GM18511 (cell line): ENCODE measurements around the gene CTIF.
"Not testable (repeated sequence)": the region's sequence is repeated elsewhere in the genome, so short reads cannot be mapped to it uniquely, and the experiment has no call there.

ENCODE experiments used
- ATAC-seq: cut with Tn5 transposase; IDR thresholded peaks from one replicate; pipeline ENCODE4 v1.9.1; 2021; ENCODE audit warnings: mild to moderate bottlenecking, moderate library complexity; ENCODE audit not compliant: unreplicated experiment

Gene CTIF

DNA sequence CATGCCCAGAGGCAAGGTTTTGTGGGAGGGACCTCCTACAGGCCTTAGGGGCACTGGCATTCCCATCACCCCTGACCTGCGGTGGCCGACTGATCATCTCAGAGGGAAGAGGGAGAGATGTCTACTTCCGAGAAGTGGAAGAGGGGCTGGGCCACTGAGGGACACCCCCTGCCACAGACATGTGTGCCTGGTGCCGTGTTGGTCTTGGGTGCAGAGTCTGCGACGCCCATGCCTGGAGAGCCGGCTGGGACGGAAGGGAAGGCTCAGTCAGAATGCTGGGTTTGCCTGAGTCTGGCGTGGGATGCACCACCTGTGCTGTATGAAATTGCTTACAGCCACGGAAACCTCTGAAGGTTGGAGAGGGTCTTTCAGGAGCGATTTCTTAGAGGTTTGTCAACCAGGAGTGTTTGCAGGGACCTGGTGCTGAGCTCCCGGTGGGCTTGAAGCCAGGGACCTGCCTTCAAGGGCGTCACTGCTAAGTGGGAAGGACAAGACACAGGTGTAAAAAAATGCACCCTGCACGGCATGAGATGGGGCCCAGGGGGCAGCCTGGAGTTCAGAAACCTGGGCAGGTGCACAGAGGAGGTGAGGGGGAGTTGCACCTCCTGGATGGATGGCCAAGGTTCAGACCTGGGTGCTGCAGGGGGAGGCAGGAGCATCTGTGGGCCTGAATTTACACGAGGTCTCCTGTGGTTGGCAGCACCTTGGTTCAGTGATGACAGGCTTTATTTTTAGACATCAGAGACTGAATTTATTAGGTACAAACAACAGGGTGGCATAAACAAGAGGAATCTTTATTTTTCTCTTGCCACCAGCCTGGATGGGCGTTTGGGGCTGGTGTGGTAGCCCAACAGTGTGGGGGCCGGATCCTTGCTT, 100.3 kb downstream of the CTIF start:
- ATAC-seq: no peak

DNA sequence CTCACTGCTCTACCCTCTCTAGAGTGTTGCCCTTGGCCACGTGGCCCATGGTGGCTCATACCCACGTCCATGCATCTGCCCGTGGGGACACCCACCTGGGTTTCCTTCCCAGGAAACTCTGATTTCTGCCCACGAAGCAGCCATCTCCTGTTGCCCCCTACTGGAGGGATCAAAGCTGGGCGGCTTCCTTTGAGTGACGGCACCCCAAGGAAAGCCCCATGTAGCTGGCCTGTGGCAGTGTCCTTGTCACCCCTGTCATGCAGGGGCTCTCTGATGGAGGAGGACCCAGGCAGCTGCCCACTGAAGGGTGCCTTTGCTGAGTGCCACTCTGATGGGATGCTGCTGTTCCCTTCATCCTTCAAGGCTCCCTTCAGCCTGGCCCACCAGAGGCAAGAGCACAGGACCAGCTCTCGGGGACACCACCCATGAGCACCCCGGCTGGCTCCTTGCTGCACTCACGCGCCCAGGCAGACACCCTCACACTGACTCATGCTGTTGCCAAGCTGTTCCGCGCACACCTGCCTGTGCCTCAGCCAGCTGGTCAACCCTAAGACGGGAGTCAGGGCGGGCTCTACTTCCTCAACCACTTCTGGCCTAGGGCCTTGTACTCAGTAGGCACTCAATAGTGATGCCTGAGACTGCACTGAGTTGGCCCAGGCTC, 101.1 kb downstream of the CTIF start:
- ATAC-seq: no peak

DNA sequence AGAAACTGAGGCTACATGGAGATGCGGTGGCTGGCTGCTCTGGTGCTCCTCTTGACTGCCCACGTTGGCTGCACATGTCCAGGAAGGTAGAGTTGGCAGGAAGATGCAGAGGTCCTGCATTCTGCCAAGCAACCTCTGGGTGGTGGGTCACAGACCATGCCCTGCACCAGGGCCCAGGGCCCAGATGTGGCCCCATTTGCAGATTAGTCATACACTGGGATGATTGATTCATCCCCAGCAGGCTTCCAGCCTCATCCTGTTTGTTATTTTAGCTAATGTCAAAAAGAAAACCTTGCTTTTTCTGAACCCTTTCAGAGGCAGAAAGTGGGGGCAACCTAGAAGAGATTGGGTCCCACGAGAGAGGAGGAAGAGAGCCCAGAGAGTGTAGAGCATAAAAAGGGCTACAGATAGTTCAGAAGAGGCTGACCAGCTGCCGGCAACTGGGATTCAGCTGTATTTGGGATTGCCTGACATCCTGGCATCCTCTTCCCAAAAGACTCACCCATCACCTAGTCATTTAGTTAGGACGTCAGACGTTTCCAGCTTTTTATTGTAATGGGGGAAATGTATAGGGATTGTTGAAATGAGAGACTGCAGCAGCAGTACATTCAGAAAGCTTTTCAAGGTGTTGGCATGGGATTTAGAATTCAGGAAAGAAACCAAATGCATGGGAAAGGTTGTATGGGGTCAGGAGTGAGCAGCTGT, 101.9 kb downstream of the CTIF start:
- no peak for ATAC-seq

DNA sequence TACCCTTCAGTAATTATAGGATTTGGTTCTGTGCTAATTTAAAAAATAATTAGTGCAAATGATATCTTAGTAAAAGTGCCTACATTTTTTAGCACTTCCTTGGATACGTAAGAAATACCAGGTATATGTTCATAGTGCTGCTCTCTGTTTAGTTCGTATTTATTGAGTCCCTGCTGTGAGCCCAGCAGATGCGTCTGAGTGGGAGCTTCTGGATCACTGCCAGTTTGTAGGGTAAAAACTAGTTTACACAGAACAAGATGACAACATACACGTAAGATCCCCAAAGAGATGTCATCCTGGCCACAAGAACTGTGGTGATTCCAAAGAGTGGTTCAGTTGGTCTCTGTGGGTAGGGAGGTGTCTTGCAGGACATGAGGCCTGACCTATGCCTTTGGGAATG, 103.2 kb downstream of the CTIF start:
- no peak for ATAC-seq

DNA sequence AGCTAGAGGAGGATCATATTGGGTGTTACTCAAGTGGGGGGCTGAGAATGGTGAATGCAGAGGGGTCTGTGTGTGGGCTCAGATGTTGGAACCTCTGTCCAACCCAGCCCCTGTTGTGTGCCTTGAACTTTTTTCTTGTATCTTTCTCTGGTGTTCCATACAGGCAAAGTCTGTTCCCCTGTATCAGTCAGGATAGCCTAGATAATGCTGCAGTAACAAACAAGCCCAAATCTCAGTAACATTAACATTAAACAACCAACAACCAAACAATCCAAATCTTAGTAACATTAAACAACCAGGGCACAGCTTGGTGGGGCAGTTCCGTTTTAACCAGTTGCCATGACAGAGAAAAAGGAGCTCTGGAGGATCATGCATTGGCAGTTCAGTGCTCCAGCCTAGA, 103.7 kb downstream of the CTIF start:
- no peak for ATAC-seq

DNA sequence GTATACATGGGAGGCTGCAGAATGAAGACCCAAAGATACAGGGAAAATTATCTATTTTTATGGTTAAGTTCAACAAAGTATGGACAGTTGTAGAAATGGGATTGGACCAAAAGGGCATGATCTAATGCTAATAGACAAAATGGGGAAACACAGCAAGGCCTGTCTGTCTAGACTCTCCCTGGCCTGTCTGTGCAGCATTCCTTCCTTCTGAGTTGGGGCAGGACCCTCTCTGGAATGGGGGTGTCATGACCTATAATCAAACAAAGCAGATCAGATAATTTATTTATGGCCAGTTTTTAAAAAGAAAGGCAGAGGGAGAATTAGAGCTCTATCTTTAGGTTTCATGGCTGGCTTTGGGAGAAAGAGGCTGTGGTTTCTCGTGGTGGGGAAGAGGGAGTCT, 104.4 kb downstream of the CTIF start:
- no peak for ATAC-seq

DNA sequence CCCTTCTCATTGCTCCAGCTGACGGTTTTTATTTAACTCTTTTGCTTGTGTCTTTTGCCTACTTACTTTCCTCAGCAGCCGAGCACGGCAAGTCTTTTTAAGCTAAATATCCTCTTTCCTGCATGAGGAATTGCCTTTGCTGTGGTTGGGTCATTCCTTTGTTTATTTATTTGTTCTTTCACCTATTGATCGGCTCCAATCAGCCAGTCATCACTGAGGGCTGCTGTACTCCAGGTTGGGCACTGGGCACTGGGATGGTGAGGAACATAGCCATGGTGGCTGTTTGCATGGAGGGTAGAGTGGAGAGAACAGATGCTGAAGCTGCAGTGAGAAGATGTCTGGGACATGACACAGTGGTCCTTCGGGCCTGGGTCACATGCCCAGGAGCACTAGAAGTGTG, 105.2 kb downstream of the CTIF start:
- no peak for ATAC-seq

DNA sequence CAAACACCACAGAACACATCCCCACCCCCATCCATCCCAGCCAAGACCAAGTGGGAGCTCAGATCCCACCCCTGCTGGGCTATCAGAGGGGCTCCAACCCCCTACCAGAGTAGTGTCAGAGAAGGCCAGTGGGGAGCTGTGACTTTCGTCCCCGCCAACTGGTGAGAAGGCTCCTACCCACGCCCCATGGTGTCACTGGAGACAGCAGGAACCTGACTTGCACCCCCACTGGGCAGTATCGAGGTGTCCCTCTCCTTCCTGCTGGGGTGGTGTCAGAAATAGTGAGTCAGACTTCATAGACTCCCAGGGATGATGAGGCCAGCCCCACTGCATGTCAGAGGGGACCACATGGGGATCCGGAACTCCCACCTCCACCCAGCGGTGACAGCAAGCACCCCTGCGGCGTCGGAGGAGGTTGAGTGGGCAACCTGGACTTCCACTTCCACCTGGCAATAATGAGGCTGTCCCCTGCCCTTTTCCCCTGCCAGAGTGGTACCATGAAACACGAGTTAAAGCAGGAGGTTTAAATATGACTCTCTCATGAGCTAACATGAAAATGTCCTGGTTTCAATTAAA, 106.7 kb downstream of the CTIF start:
- ATAC-seq: no peak

DNA sequence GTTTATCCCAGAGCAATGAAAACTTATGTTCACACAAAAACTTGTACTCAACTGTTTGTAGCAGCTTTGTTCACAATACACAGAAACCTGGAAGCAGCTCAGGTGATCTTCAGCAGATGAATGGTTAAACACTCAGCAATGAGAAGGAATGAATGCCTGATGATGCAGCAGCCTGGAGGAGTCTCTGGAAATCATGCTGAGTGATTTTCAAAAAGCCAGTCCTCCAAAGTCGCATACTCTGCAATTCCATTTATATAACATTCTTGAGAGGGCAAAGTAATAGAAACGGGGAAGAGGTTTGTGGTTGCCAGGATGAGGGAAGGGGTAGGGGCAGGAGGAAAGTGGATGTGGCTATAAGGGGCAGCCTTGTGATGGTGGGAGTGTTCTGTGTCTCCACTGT, 108.1 kb downstream of the CTIF start:
- ATAC-seq: no peak

DNA sequence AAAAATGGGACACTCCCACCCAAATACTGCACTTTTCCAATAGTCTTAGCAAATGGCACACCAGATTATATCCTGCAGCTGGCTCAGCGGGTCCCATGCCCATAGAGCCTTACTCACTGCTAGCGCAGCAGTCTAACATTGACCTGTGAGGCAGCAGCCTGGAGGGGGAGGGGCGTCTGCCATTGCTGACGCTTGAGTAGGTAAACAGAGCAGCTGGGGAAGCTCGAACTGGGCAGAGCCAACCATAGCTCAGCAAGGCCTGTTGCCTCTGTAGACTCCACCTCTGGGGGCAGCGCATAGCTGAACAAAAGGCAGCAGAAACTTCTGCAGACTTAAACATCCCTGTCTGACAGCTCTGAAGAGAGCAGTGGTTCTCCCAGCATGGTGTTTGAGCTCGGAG, 110.4 kb downstream of the CTIF start:
- no peak for ATAC-seq

DNA sequence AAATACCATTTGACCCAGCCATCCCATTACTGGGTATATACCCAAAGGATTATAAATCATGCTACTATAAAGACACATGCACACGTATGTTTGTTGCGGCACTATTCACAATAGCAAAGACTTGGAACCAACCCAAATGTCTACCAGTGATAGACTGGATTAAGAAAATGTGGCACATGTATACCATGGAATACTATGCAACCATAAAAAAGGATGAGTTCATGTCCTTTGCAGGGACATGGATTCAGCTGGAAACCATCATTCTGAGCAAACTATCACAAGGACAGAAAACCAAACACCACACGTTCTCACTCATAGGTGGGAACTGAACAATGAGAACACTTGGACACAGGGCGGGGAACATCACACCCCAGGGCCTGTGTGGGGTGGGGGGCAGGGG, 115.8 kb downstream of the CTIF start:
- not testable (repeated sequence) for ATAC-seq

DNA sequence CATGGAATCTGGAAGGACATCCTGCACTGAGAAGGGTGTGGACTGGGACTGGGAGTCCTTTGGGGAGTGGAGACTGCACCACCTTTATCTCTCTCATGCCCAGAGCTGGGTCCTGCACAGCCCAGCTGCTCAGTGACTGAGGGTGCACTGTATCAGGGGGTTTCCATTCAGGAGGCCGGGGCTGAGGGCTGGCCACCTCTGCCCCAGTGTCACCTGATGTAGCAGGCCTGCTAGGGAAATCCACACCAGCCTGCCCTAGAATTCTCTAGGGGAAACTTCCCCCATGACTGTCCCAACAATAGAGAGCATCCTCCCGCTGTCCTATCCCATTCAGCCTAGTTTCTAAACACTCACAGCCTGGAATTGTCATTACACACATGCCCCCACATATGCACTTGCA, 116.7 kb downstream of the CTIF start:
- no peak for ATAC-seq

DNA sequence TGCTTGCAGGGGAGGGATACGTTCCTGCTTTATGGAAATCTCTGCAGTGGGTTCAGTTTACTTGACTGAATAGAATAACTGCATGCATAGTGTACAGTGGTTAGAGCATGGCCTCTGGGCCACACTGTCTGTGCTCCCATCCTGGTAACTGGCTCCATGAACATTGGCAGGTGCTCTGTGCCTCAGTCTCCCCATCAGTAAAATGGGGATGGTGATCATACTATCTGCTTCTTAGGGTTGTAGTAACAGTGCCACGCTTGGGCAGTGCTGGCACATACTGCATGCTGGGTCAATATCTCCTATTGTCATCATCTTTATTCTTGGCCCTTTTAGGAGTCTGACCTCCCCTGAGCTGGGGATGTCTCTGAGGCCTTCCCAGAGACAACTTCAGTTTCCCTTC, 117.3 kb downstream of the CTIF start:
- no peak for ATAC-seq

DNA sequence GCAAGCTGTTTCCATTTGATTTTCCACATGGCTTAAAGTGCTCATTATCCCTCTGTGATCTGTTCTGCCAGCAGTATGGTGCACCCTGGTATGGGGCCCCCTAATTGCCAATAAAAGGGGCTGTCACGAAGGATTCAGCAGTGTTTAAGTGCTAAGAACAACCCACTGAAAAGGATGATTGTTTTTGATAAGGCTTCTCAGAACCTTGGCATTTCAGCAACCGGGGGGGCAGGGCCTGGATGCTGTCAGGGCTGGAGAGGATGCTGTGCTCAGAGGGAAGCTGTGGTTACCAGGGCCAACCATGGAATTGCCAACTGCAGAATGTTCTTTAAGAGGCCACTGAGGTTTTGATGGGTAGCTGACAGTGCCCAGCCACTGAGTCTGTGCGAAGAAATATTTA, 117.8 kb downstream of the CTIF start:
- no peak for ATAC-seq

DNA sequence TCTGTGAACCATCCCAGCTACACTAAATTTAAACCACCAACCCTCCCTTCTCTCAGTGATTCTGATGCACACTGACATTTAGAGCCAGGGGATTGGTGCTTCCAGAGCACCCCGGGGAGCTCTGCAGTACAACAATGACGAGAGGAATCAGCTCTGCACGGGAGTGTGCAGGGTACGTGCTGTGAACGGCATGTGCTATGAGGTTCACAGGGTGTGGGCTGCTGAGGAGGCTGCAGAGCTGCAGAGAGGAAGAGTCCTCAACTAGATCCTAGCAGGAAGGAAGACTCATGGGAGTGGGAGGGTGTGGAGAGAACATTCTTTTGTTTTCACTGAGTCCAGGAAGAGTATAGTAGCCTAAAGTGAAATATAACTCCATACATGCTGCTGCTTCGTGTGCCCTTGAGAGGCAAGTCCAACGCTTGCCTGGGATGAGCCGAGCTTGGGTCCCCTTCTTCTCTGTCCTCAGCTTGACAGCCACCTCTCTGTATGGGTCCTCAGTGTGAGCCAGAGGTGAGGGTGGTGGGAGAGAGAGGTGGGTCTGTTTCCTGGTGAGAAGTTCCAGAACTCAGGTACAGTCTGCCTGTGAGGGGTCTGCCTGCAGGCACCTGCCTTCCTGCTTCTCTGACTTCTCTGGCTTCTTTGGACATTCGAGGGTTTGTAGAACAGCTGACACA, 118.8 kb downstream of the CTIF start:
- ATAC-seq: no peak

DNA sequence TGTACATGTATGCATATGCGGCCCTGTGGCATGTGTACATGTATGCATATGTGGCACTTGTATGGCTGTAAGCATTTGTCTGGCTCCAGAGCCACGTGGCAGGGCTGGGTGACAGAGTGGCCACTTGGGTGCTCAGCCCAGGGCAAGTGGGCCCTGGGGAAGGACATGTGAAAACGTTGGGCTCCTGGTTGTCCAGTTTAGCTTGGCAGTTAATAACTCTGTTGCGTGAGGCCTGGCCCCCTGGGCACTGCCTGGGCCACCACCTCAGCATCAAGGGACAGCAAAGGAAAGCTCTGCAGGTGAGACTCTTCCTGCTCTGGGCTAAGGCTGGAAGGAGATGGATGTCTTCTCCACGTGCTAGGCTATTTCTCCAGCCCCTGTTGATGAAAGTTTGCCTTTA, 119.9 kb downstream of the CTIF start:
- ATAC-seq: no peak

DNA sequence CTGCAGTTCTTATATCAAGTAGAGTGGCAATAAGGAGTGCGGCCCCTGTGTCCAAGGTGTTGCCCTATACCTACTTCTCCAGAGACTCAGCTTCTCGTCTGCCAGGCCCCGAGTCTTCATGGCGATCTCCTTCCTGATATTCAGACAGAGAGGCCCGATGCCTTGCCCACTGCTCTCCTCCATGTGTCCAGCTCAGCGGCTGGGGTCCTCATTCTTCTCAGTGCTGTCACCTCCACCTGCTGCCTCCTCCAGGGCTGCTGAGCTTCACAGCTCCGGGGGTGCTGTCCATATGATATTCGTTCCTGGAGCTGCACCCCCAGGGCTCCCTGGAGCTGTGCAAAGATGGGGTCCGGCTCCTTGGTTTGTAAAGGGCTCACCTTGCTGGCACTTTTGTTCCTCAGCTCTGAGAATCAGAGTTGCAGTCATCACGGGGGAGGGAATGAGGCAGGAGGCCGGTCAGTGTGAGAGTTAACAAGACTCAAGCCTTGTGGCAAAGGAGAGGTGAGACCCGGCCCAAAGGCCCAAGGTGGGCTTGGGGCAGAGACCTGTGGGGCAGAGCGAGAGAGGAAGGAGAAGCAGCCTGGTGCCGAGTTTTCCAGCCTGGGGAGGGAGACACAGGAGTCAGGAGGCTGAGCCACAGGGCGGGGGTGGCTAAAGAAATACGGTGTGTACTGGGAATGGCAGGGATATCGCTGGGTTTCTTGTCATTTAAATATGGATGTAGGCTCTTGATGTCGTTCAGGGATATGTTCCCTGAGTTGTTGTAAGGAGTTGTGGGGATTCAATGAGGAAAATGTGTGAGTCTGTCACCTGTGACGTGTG, 120.6 kb downstream of the CTIF start:
- no peak for ATAC-seq

DNA sequence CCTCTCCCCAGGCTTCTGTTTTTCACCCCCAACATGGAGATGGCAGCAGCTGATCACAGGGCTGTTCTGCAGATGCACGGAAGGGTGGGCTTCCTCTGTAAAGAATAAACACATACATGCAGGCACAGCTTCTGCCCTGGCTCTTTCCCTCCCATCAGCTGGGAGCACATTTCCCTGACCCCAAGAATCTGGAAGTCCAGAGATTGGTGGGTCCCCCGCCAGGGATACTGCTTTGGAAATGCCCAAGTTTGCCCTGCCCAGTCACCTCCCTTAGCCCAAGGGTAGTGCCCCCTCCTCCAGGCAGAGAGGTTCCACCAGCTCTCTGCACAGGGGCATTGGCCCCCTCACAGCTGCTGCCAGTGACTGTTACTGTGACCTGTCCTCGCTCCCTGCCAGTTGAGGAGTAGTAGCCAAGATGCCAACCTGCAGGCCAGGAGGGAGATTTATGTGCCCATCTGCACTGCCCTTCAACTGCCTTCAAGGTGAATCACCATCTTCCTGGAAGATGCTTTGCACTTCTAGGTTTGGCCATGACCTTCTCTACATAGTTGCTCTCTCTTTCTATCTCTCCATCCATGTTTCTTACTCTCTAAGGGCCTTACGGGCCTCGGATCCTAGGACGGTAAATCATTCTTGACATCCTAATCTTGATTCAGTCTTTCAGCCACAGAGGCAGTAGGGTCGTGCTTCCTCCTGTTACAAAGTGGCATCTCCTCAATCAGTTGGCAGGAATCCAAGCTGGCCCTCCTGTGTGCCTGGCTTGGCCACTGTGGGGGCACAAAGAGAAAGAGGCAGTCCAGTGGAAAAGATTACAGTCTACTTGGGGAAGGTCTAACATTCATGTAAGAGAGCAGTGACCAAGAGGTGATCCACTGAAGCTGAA, 121.8 kb downstream of the CTIF start:
- ATAC-seq: no peak

DNA sequence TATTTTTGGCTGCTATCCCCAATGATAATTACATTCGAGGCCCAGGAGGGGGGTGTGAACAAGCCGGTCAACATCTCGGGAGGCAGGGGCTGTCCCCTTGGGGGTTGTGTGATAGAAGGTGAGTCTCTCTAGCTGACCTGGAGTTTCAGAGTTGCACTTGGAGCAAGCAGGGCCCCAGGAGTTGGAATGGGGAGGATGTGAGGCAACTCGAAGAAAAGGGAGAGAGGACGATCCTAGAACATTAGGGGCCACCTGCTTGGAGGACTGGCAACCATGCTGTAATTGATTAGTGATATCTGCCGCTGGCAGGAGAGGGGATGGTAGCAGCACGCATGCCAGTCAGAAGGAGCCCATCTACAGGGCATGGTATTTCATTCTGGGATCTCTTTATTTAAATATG, 122.6 kb downstream of the CTIF start:
- no peak for ATAC-seq
